ENCODE results near the gene STAM.
"Not testable (repeated sequence)": the region's sequence is repeated elsewhere in the genome, so short reads cannot be mapped to it uniquely, and the experiment has no call there.

STAM gene

DNA sequence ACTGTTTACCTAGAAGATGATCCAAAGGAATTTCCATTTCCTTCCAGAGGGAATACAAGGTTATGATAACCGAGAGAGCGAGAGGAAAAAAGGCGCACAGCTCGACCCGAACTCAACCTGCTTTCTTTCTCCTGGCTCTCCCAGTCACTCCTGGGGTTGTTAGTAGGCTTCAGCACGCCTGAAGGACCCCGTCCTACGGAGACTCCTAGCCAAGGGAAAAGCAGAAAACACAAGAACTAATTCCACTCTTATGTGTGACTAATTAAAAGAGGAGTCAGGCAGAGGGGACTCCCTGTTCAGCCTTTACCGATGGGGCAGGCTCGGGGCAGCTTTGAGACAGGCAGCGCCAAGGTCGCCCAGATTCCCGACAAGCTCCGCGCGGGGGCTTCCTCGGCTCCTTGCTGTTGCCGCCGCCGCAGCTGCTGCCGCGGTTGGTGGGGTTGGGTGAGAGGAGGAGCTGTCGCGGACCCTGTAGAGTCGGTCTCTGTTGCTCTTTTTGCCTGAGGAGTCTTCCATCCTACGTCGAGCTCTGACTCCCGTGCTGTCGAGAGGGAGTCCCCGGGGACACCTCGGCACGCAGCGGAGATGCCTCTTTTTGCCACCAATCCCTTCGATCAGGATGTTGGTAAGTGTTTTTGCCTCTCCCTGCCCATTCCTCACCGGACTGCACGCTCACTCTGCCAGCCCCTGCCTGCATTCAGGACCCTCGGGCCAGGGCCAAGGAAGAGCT is at the start of gene STAM:
TSS of gene STAM (plus strand) at position 397 of the 730 bp plus-strand sequence. CDS start at position 586, 189 bp downstream.
- in situ Hi-C loops (cut with MboI; ENCODE audit: low sequenced_read_pairs), result no loop called here

DNA sequence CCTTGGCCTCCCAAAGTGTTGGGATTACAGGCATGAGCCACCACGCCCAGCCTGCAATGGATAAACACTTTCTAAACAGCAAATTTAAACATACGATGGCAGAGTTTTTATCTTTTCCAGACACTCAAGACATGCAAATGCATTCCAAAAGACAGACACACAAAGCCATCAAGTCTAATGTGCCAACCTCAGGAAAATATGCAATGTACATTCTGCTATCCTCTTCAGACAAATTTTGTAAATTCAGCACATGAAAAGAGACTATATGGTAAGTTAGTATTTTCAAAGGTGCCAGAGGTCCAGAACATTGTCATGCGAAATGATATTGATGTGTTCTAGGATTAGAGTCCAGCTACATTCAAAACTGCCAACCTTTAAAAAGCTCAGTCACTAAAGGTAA is 46.6 kb upstream of the STAM start:
- in situ Hi-C loops (cut with MboI; ENCODE audit: low sequenced_read_pairs), result no loop called here

DNA sequence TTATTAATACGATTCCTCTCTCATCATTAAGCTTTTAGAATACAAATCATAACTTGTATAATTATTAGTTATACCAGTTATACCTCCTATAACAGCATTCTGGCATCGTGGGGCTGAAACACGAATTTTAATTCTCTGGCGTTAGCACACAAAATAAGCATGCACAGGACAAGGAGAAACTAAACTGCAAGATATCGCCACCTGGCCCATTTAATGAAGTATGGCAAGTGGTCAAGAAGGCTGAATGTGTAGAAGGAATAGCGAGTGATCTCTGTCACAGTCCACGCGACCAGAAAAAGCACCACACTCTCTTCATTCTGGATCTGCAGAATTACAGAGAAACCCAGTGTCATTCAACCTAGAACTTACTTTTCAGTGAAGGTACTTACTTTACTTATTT is 44.9 kb upstream of the STAM start:
- in situ Hi-C loops (cut with MboI; ENCODE audit: low sequenced_read_pairs), result no loop called here

DNA sequence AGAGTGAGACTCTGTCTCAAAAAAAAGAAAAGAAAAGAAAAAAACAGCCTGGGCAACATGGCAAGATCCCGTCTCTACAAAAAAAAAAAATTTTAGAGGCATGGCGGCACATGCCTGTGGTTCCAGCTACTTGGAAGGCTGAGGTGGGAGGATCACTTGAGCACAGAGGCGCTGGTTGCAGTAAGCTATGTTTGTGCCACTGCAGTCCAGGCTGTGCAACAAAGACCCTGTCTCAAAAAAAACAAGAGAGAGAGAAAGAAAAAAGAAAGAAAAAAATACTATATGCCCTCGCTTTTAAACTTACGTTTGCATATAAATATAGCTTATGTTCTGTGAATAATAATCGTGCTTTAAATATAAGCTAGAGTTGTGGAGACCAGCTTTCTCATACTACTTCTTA is 38.0 kb upstream of the STAM start:
- in situ Hi-C loops (cut with MboI; ENCODE audit: low sequenced_read_pairs), result loop anchor here (10.0 kb wide), 1 partner anchor 139 kb away; no protein-coding TSS in a partner anchor

DNA sequence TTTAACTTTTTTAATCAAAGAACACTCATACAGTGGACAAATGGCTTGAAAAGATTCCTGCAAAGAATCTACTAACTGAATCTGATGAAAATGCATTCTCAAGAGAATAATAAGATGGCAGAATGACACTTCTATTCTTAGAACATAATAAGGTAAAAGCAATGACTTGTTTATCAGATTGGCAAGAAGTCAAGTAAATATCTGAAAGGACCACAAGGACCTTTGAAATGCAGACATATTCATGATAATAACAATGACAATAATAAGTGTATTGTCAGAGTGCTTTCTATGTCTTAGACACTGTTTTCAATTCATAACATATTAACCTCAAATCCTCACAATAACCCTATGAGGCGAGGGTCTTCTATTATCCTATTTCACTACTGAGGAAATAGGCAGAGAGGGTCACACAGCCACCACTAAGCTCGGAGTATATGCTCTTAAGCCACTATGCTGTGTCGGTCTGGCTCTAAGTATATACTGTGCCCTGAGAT is 37.4 kb upstream of the STAM start:
- in situ Hi-C loops (cut with MboI; ENCODE audit: low sequenced_read_pairs), result loop anchor here (10.0 kb wide), 1 partner anchor 138 kb away; no protein-coding TSS in a partner anchor

DNA sequence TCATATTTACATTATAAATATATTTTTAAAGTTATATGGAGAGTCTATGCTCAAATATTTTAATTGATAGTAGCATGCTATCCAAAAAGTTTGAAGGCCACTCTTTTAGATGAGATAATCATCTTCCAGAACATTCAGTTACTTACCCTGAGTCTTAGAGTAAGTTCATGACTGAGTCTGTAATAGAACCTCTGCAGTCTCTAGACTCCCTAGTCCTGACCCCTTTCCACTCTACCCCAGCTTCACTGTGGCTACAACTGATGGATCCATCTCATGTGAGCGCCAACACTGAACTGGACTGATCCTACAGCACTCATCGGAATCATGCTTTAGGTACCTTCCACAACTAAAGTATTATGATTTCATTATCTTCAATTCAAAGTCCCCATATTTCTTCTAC is 36.9 kb upstream of the STAM start:
- in situ Hi-C loops (cut with MboI; ENCODE audit: low sequenced_read_pairs), result loop anchor here (10.0 kb wide), 1 partner anchor 138 kb away; no protein-coding TSS in a partner anchor

DNA sequence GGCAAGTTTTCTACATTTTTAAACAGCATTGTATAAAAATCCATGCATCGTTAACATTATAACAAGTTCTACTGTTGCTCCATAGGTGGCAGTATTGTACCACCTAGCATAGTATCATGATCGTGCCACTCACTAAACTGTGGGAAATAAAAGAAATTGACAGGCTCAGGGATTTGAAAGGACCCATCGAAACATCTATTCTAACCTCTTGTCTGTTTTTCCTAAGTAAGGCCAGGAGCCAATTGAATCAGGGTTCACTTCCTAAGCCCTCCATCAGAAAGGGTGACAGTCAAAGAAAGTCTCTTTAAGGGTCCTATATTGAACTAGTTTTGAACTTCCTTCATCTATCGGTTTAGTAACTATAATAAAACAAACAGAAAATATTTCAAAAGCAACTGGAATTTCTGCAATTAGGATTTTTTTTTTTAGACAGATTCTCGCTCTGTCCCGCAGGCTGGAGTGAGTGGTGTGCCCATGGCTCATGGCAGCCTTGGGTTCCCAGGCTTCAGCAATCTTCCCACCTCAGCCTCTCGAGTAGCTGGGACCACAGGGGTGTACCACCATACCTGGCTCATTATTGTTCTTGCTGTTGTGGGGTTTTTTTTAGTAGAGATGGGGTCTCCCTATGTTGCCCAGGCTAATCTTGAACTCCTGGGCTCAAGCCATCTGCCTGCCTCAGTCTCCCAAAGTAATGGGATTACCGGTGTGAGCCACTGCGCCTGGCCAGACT is 36.2 kb upstream of the STAM start:
- in situ Hi-C loops (cut with MboI; ENCODE audit: low sequenced_read_pairs), result loop anchor here (10.0 kb wide), 1 partner anchor 137 kb away; no protein-coding TSS in a partner anchor

DNA sequence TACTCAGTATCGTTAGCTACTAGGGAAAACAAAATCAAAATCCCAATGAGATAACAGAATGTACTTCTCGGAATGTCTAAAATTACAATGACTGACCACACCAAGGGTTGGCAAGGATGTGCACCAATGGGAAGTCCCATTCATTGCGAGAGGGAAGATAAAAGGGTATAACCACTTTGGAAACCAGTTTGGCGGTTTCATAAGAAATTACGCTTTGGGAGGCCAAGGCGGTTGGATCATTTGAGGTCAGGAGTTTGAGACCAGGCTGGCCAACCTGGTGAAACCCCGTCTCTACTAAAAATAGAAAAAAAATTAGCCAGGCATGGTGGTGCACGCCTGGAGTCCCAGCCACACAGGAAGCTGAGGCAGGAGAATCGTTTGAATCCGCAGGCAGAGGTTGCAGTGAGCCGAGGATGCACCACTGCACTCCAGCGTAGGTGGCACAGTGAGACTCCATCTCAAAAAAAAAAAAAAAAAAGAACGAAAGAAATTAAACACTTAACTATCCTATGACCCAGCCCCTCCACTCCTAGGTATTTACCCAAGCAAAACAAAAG is 34.4 kb upstream of the STAM start:
- in situ Hi-C loops (cut with MboI; ENCODE audit: low sequenced_read_pairs), result loop anchor here (10.0 kb wide), 1 partner anchor 135 kb away; no protein-coding TSS in a partner anchor

DNA sequence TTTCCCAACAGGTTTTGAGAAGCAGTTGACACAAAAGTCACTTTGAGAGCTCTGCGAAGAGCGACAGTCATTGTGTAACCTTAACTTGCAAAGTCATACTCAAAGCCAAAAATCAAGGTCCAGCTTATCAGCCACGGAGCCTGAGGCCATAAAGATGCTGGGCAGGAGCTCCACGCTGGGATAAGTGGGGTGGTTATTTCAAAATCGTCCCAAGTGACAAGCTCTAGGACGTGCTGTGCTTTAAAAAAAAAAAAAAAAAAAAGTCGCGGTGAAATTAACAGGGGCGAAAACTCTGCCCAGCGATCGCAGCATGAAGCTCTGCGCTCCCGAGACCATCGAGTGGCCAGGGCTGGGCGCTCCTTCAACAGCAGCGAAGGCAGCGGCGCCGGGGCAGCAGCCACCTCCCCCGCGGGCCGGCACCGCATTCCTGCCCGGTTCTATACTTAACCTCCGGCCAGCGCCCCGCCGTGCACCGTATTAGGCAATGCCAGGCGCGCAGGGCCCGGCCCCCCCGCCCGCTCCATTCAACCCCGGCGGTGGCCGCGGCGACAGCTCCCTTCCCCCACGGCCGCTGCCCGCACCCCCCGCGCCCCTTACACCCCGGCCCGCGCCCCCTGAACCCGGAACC is 27.4 kb upstream of the STAM start:
- in situ Hi-C loops (cut with MboI; ENCODE audit: low sequenced_read_pairs), result no loop called here

DNA sequence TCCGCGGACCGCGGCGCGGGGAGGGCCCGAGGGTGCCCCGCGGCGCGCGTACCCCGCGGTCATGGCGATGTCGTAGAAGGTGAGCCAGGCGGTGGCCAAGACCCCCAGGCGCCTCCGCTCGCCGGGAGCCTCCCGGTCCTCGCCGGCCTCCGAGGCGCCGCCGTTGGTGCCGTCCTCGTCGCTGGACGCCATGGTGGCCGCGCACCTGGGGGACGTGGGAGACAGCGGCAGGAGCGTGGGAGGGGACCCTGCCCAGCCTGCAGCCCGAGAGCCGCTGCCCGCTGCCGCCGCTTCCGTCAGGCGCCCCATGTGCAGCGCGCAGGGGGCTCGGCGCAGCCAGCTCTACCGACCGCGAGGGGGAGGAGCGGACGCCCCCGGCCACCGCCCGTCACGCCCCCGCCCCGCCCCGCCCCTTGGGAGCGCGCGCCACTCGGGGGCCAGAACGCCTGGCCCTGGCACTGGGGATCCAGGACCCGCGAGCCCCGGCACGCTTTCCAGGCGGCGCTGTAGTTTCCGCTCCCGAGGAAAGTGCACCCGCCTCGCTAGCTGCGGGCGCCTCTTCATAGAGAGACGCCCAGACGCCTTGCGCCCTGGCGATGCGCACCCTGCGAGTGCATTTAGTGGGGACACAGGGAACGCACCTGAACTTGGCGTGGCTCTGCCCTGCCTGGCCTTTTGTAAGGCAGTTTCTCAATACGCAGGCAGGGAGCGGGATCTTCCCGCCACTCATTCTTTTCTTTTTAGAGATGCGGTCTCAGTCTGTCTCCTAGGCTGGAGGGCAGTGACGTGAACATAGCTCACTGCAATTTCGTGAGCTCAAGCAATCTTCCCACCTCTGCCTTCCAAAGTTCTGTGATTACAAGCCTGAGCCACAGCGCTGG is 26.7 kb upstream of the STAM start, which contains the start of gene HACD1:
TSS of gene HACD1 (minus strand) at position 344 of the 881 bp plus-strand sequence. CDS start at position 309, 35 bp downstream.
- in situ Hi-C loops (cut with MboI; ENCODE audit: low sequenced_read_pairs), result no loop called here

DNA sequence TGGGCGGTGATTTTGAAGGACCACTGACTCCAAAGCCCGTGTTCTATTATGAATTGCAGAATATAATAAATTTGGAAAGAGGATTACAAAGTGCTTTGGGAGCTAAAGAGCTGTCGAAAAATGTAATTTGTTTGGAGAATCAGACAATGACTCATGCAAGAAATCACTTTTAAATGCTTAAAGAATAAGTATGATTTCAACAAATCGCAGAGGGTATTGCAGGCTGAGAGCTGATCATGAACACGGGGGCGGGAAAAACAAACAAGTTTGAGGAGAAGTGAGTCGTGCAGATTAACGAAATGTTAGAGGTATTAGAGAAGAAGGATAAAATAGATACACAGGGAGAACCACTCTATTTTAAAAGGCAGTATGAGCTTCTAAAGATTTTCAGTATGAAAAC is 21.9 kb upstream of the STAM start:
- in situ Hi-C loops (cut with MboI; ENCODE audit: low sequenced_read_pairs), result no loop called here

DNA sequence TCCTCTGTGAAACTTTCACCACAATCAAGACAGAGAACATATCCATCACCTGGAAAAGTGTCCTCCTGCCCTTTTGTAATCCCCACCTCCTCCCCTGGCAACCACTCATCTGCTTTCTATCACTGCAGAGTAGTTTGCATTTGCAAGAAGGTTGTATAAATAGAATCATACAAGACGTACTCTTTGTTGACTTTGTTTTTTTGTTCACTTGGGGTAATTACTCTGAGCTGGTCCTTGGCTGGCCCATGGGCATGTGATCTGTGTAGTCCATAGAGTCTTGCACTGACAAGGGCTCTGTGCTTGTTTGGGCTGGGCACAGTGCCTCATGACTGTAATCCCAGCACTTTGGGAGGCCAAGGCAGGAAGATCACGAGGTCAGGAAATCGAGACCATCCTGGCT is 19.0 kb upstream of the STAM start:
- in situ Hi-C loops (cut with MboI; ENCODE audit: low sequenced_read_pairs), result no loop called here

DNA sequence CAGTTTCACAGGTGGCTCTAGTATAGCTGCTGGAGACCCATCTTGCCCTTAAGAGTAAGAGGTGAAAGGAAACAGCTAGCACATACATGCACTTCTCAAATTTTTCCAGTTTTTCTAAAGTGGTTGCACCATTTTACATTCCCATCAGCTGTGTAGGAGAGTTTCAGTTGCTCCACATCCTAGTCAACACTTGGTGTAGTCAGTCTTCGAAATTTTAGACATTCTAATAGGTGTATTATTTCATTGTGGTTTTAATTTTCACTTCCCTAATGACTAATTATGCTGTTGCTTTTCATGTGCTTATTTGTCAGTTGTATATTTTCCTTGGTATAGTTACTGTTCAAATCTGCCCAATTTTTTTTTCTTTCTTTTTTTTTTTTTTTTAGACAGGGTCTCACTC is 17.3 kb upstream of the STAM start:
- in situ Hi-C loops (cut with MboI; ENCODE audit: low sequenced_read_pairs), result no loop called here

DNA sequence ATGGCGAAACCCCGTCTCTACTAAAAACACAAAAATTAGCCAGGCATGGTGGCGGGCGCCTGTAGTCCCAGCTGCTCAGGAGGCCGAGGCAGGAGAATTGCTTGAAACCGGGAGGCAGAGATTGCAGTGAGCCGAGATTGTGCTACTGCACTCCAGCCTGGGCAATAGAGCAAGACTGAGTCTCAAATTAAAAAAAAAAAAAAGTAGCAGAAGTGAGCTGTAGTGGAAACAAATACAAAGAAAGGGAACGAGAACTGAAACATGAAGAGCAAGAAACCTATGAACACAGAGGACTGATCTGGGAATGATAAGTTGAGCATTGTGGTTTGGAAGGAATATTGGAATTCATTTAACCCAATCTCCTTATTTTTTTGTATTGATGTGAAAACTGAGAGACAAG is 11.4 kb upstream of the STAM start:
- in situ Hi-C loops (cut with MboI; ENCODE audit: low sequenced_read_pairs), result not testable (repeated sequence)

DNA sequence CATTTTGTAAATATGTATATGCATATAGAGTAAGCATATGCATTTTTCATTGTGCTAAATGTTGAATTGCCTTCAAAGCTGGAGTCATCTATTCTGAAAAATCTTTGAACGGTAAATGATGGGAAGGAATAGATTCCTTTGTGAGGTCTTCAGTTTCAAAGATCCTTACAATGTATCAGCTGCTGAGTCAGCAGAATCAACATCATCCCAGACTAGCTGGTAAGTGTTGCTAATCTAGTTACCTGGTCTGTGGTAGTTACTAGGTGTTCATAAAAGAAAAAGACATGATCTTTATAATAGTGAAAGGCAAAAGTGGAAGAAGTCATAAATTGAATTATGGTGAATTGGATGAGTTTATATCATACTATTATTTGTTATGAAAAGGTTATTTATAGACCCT is 10.6 kb upstream of the STAM start:
- in situ Hi-C loops (cut with MboI; ENCODE audit: low sequenced_read_pairs), result no loop called here

DNA sequence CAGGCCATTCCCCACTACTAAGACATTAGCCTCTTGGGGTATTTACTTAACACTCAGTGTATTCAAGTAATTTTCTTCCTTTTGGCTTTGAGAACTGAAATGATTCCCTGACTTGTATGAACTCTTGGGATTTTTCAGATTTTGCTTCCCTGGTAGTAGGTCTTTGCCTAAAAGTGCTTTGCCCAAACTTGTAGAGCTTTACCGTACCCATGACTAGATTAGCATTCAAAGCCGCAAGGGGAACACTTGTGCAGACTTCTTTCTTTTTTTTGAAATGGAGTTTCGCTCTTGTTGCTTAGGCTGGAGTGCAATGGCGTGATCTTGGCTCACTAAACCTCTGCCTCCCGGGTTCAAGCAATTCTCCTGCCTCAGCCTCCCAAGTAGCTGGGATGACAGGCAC is 6.1 kb upstream of the STAM start:
- in situ Hi-C loops (cut with MboI; ENCODE audit: low sequenced_read_pairs), result no loop called here

DNA sequence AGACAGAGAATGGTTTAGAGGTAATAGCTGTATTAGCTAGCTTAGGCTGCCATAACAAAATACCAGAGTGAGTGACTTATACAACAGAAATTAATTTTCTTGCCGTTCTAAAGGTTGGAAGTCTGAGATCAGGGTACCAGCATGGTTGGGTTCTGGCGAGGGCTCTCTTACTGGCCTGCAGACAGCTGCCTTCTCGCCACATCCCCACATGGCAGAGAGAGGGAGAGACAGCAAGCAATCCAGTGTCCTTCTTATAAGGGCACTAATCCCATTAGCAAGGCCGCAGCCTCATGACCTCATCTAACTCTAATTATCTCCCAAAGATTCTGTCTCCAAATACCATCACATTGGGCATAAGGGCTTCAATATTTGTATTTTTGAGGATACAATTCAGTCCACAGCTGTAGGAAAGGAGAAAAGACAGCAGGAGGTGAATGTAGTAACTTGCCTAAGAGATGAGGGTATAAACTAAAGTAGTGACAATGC is 3.6 kb upstream of the STAM start:
- in situ Hi-C loops (cut with MboI; ENCODE audit: low sequenced_read_pairs), result no loop called here

DNA sequence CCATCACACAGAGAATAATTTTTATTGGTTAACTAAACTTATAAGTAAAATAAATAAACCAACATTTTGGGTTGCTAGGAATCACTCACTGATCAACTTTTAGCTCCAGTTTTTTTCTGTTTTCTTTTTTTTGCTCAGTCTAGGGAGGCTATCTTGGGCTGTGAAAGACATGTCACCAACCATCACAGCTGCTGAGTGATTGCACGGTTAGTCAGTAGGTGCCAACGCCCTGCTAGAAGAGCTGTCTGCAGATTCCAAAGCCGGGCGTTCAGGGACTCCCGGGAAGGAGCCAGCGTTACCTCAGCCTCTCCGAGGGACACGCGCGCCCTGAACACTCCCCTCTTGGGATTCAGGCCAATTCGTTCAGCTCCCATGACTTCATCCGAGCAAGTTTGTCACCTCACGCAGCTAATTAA is 604 bp upstream of the STAM start:
- in situ Hi-C loops (cut with MboI; ENCODE audit: low sequenced_read_pairs), result no loop called here

DNA sequence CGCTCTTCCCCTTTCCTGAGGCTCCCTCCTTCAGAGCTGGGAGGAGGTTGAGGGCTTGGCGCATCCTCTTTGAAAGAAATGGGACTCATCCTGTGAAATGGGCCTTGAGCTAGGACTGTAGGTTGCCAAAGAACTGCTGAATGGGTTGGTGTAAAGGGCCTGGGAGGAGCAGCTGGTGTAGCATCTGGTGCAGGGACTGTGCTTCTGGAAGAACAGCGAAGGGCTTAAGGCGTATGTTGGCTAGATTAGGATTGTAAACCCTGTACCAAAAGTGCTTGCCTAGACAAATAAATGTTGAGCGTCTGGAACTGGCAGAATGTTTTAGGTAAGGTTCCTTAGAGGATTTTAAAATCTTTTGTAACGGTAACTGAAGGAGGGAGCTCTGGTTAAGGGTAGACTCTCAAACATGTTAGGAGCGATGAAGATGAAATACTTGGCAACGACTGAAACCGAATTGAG is 563 bp downstream of the STAM start:
- in situ Hi-C loops (cut with MboI; ENCODE audit: low sequenced_read_pairs), result no loop called here

All from HL-60/S4 treated with phorbol 12-myristate 13-acetate at 8.2 ng/mL for 4 days and 3 days (cell line).